ENCODE results near the gene CTAGE9.

DNA sequence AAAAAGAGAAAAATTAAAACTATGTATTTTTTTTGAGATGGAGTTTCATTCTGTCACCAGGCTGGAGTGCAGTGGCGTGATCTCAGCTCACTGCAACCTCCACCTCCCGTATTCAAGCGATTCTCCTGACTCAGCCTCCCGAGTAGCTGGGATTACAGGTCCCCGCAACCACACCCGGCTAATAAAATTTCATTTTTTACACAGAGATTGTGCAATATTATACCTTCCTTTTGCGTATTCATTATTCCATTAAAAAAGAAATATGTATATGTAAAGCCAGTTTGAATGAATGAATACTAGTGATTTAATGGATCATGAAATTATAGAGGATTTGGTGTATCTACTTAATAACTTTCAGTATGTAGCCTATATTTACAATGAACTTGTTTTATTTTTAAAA is 38.2 kb upstream of the CTAGE9 start:
- TF ChIP-seq, protein P1, sequence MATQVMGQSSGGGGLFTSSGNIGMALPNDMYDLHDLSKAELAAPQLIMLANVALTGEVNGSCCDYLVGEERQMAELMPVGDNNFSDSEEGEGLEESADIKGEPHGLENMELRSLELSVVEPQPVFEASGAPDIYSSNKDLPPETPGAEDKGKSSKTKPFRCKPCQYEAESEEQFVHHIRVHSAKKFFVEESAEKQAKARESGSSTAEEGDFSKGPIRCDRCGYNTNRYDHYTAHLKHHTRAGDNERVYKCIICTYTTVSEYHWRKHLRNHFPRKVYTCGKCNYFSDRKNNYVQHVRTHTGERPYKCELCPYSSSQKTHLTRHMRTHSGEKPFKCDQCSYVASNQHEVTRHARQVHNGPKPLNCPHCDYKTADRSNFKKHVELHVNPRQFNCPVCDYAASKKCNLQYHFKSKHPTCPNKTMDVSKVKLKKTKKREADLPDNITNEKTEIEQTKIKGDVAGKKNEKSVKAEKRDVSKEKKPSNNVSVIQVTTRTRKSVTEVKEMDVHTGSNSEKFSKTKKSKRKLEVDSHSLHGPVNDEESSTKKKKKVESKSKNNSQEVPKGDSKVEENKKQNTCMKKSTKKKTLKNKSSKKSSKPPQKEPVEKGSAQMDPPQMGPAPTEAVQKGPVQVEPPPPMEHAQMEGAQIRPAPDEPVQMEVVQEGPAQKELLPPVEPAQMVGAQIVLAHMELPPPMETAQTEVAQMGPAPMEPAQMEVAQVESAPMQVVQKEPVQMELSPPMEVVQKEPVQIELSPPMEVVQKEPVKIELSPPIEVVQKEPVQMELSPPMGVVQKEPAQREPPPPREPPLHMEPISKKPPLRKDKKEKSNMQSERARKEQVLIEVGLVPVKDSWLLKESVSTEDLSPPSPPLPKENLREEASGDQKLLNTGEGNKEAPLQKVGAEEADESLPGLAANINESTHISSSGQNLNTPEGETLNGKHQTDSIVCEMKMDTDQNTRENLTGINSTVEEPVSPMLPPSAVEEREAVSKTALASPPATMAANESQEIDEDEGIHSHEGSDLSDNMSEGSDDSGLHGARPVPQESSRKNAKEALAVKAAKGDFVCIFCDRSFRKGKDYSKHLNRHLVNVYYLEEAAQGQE (IDR thresholded peaks at IDR 0.05; ENCODE audit: insufficient read depth in 1 of 2, low read depth in 2 of 2, low read length in 1 of 2), result no peak
- TF ChIP-seq, protein P2, sequence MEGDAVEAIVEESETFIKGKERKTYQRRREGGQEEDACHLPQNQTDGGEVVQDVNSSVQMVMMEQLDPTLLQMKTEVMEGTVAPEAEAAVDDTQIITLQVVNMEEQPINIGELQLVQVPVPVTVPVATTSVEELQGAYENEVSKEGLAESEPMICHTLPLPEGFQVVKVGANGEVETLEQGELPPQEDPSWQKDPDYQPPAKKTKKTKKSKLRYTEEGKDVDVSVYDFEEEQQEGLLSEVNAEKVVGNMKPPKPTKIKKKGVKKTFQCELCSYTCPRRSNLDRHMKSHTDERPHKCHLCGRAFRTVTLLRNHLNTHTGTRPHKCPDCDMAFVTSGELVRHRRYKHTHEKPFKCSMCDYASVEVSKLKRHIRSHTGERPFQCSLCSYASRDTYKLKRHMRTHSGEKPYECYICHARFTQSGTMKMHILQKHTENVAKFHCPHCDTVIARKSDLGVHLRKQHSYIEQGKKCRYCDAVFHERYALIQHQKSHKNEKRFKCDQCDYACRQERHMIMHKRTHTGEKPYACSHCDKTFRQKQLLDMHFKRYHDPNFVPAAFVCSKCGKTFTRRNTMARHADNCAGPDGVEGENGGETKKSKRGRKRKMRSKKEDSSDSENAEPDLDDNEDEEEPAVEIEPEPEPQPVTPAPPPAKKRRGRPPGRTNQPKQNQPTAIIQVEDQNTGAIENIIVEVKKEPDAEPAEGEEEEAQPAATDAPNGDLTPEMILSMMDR (IDR thresholded peaks at IDR 0.05), result no peak
